Measurements from ENCODE around the gene TPM3.

DNA sequence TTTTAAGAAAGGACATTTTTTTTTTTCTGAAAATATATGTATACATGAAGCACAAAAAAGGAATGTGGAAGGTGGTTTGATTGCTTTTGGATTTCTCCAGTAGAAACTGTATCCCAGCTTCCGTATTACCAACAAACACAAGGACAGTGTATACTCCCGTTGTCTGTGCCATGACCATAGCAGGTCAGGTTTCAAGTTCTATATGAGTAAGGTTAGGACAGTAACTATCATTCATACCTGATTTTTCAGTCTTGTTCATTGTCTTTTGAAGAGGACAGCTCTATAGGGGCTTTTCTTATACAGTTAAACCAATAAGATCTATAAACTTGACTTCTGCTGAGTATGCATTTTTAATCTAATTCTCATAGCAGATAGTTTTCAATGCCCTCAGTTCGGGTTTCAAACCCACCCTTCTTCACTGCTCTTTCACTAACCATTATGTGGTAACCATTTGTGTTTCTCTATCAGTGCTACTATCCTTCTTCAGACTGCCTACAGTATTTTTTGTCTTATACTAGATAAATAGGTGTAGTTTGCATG lies 48.5 kb upstream of the TPM3 start:
- TF ChIP-seq, protein P1, sequence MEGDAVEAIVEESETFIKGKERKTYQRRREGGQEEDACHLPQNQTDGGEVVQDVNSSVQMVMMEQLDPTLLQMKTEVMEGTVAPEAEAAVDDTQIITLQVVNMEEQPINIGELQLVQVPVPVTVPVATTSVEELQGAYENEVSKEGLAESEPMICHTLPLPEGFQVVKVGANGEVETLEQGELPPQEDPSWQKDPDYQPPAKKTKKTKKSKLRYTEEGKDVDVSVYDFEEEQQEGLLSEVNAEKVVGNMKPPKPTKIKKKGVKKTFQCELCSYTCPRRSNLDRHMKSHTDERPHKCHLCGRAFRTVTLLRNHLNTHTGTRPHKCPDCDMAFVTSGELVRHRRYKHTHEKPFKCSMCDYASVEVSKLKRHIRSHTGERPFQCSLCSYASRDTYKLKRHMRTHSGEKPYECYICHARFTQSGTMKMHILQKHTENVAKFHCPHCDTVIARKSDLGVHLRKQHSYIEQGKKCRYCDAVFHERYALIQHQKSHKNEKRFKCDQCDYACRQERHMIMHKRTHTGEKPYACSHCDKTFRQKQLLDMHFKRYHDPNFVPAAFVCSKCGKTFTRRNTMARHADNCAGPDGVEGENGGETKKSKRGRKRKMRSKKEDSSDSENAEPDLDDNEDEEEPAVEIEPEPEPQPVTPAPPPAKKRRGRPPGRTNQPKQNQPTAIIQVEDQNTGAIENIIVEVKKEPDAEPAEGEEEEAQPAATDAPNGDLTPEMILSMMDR (IDR thresholded peaks at IDR 0.05): no peak
- no peak for TF ChIP-seq POLR2A (IDR thresholded peaks at IDR 0.05)
